Hepatocyte (in vitro differentiated cells): ENCODE results near the gene CKS2.

ENCODE experiments used
- CTCF ChIP-seq: fragments of 200-600 bp; sonication (generic); IDR thresholded peaks from 2 replicates; pipeline ENCODE4 v1.5.1; 2016; ENCODE audit warnings: antibody characterized with exemption, mild to moderate bottlenecking; ENCODE audit not compliant: poor library complexity
- EZH2 ChIP-seq: fragments of 200-600 bp; sonication (generic); IDR thresholded peaks from 2 replicates; pipeline ENCODE4 v1.6.1; 2016; ENCODE audit warnings: antibody characterized with exemption, mild to moderate bottlenecking, borderline replicate concordance
- EZH2phosphoT487 ChIP-seq: fragments of 200-600 bp; sonication (generic); IDR thresholded peaks from one replicate; pipeline ENCODE4 v1.6.1; 2018; ENCODE audit warnings: antibody characterized with exemption, mild to moderate bottlenecking, low read depth, moderate library complexity; ENCODE audit not compliant: unreplicated experiment, severe bottlenecking

DNA sequence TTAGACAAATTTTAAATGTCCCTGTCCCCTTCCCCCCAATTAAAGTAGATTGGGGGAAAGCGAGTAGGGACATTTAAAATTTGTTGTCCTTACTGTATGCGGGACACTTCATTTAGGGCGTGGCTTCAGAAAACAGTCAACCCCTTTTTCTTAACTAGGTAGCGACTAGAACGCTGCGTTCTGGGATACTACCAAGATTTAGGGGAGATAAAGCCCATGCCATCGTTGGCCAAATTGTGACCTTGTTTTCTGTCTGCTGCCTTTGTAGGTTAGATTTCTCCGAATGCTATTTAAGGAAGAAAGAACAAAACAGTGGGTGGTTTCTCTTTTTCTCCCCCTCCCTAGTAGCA, 1.2 kb downstream of the CKS2 start:
- TF ChIP-seq CTCF (no peak), EZH2 (no peak), EZH2phosphoT487 (no peak)
